Uterus (tissue), 4 donors: ENCODE results near the gene HOXA10. TPM values are rescaled to one million over a fixed set of nuclear protein-coding genes. Genes with fewer than 3 reads are reported as not detected.

Source experiments
- DNase-seq, 2 donors: peaks; one replicate each; pipeline ENCODE4 v3.0.0-alpha.2; 2019 to 2020
- H3K27ac ChIP-seq, 2 donors: fragments of 200-600 bp; sonication (generic); 1 replicate in 1 of 2; 2 replicates in 1 of 2; pipeline ENCODE4 v1.5.1; 2016 to 2018
- H3K27me3 ChIP-seq, 2 donors: fragments of 200-600 bp; sonication (generic); one replicate each; pipeline ENCODE4 v1.5.1; 2018 to 2019; ENCODE audit warnings: control low read depth in 1 of 2
- H3K36me3 ChIP-seq, 2 donors: fragments of 200-600 bp; sonication (generic); one replicate each; pipeline ENCODE4 v1.5.1; 2019; ENCODE audit warnings: control low read depth in 1 of 2
- H3K4me1 ChIP-seq, 2 donors: fragments of 200-600 bp; sonication (generic); one replicate each; pipeline ENCODE4 v1.5.1; 2018 to 2019; ENCODE audit warnings: control low read depth in 1 of 2
- H3K4me3 ChIP-seq, 2 donors: fragments of 200-600 bp; sonication (generic); 1 replicate in 1 of 2; 2 replicates in 1 of 2; pipeline ENCODE4 v1.5.1; 2018 to 2019; ENCODE audit warnings: mild to moderate bottlenecking in 1 of 2
- H3K9me3 ChIP-seq, 2 donors: fragments of 200-600 bp; sonication (generic); one replicate each; pipeline ENCODE4 v1.5.1; 2019; ENCODE audit warnings: control low read depth in 1 of 2
- POLR2A ChIP-seq, 2 donors: fragments of 450-650 bp; IDR thresholded peaks; one replicate each; pipeline ENCODE4 v1.6.1; 2016; ENCODE audit warnings: antibody characterized with exemption in 2 of 2, mild to moderate bottlenecking in 1 of 2, moderate library complexity in 1 of 2
- intact Hi-C: fragments of 100-400 bp; cut with DNase I; formaldehyde crosslinking; loops from one replicate; pipeline ENCODE4 v1.15.1; 2023; ENCODE audit warnings: low total_unique reads
- total RNA-seq, 4 donors: library from RNA; depleted of rRNA in 3 of 4; stranded (reverse); fragments of >200 nt in 3 of 4; gene quantifications; one replicate each; pipeline versions ENCODE4 v1.1.0 to v1.2.4, GENCODE V29; 2014 to 2023
- TF ChIP-seq, protein P1 (sequence below), 4 experiments: fragments of 200-600 bp in 2 of 4; fragments of 450-650 bp in 2 of 4; sonication (generic) in 2 of 4; IDR thresholded peaks; one replicate each; pipeline ENCODE4 v1.5.1; 2016 to 2019; ENCODE audit warnings: antibody characterized with exemption in 4 of 4, mild to moderate bottlenecking in 2 of 4, moderate library complexity in 1 of 4
- donor health status: DM: yes; HTN: yes; CAD: no.

Gene HOXA10
- total RNA-seq, 4 donors from 2014 or later, result 50.0 to 114 (median 69.0) TPM

DNA sequence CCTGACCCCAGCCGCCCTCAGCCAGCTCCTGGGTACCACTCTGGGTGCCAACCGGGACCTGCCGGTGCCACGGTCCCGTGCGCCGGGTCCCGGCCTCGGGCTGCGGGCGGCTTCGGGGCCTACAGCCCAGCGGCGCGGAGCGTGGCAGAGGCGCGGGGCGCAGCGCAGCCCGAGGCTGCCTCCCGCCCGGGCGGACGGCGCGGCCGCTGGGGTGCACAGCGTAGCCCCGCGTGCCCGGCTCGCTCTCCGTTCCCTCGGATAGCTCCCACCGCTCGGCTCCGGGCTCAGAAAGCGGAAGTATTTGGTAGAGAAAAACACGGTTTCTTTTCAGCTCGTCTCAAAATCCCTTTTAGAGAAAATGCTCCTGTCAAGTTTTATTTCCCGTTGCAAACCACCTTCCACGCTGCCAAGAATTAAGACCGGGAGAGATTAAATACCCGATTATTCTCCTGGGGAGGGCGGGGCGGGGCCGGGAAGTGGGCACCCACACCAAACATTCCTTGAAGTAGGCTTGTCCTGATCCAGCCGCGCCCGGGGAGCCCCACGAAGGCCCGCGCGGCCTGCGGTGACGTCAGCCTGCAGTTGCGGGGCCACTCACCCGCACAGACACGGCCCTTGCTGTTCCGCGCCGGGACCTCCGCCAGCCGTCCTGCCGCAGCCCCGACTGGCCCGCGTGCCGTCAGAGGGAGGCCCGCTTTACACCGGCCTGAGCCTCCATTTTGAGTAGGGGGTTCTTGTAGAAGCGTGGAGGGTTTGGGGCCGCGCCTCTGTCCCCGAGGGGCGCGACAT is 18.6 kb upstream of the HOXA10 start:
- intact Hi-C loops, result no loop called here
- Histone ChIP-seq H3K4me1 (peaks cover 0 to 4% of the 10 kb centered on the region in 2 donors), H3K36me3 (no peaks in the 10 kb centered on the region), H3K9me3 (no peaks in the 10 kb centered on the region), H3K27me3 (peaks cover 10 to 20% of the 10 kb centered on the region in 2 donors), H3K27ac (peak overlapping the region; percentile 94 to 96), H3K4me3 (peak overlapping the region; percentile 45 to 55)
- peak; percentile 57 to 68 for DNase-seq
- TF ChIP-seq POLR2A (IDR thresholded peaks at IDR 0.05), result no peak
- TF ChIP-seq, protein P1, sequence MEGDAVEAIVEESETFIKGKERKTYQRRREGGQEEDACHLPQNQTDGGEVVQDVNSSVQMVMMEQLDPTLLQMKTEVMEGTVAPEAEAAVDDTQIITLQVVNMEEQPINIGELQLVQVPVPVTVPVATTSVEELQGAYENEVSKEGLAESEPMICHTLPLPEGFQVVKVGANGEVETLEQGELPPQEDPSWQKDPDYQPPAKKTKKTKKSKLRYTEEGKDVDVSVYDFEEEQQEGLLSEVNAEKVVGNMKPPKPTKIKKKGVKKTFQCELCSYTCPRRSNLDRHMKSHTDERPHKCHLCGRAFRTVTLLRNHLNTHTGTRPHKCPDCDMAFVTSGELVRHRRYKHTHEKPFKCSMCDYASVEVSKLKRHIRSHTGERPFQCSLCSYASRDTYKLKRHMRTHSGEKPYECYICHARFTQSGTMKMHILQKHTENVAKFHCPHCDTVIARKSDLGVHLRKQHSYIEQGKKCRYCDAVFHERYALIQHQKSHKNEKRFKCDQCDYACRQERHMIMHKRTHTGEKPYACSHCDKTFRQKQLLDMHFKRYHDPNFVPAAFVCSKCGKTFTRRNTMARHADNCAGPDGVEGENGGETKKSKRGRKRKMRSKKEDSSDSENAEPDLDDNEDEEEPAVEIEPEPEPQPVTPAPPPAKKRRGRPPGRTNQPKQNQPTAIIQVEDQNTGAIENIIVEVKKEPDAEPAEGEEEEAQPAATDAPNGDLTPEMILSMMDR (IDR thresholded peaks at IDR 0.05), result no peak

DNA sequence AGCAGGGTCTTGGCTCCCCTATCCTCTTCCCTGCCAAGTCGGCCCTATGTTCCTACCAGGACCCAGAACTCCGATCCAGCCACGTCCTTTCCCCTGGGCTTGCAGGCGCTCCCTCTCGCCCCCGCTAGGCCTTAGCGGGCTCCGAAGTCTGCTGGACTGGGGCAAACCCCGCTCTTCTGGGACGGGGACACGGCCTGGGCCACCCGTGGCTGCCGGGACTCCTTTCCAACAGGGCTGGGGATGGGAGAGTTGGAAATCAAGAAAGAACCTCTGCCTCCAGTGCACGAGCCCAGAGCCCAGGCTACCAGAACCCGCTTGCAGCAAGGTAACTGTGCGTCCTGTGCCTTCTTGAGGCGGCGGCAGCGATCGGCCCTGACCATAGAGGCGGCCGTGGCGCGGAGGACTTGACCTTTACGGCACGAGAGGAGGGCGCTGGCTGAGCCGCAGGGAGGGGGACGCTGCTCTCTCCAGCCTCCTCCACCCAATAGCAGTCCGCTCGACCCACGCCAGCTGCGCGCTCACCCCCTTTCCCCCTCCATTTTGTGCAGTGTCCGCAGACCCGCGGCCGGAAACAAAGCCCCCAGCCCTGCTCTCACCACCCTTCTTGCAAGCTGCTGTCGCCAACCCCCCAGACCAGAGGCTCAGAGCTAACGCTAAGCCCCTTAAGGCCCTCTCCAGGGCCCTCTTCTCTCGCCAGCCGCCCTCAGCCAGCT is 17.9 kb upstream of the HOXA10 start:
- peak overlapping the region; percentile 94 to 96 for H3K27ac ChIP-seq
- H3K4me3 ChIP-seq, result peak overlapping the region; percentile 45 to 55
- DNase-seq, result peak; percentile 56 to 84

GRCh38 chr7:27191161-27191731 is 17.1 kb upstream of the HOXA10 start:
- intact Hi-C loops, result no loop called here
- H3K4me1 ChIP-seq, result peaks cover 0 to 4% of the 10 kb centered on the region in 2 donors
- DNase-seq, result peak in 1 of 2 donors; percentile 37

More for the DNA sequence above, 17.9 kb upstream of the HOXA10 start:
- peak in 1 of 2 donors; percentile 24 for TF ChIP-seq POLR2A (IDR thresholded peaks at IDR 0.05)
- TF ChIP-seq, protein P1 (IDR thresholded peaks at IDR 0.05), result no peak
- peaks cover 4 to 13% of the 10 kb centered on the region in 2 donors for H3K27me3 ChIP-seq
- H3K36me3 ChIP-seq, result no peaks in the 10 kb centered on the region
- H3K4me1 ChIP-seq, result peaks cover 0 to 4% of the 10 kb centered on the region in 2 donors
- intact Hi-C loops, result no loop called here
- no peaks in the 10 kb centered on the region for H3K9me3 ChIP-seq

GRCh38 chr7:27189997-27190748 is 16.1 kb upstream of the HOXA10 start:
- TF ChIP-seq, protein P1 (IDR thresholded peaks at IDR 0.05), result no peak
- no peak for TF ChIP-seq POLR2A (IDR thresholded peaks at IDR 0.05)
- DNase-seq, result no peak
- intact Hi-C loops, result loop anchor here (5.0 kb wide), 1 partner anchor 472 kb away; the partner anchor contains the start of gene HIBADH
- no peaks in the 10 kb centered on the region for H3K36me3 ChIP-seq
- H3K9me3 ChIP-seq, result no peaks in the 10 kb centered on the region
- no peak overlapping the region for H3K4me3 ChIP-seq
- peaks cover 0 to 4% of the 10 kb centered on the region in 2 donors for H3K4me1 ChIP-seq
- H3K27me3 ChIP-seq, result no peaks in the 10 kb centered on the region
- peak overlapping the region; percentile 94 to 96 for H3K27ac ChIP-seq

More at GRCh38 chr7:27191161-27191731, 17.1 kb upstream of the HOXA10 start:
- Histone ChIP-seq H3K9me3 (no peaks in the 10 kb centered on the region), H3K27ac (peak overlapping the region; percentile 94 to 96), H3K4me3 (peak overlapping the region; percentile 45 to 55), H3K27me3 (peaks cover 4 to 7% of the 10 kb centered on the region in 2 donors), H3K36me3 (no peaks in the 10 kb centered on the region)
- TF ChIP-seq, protein P1 (IDR thresholded peaks at IDR 0.05), result no peak
- TF ChIP-seq POLR2A (IDR thresholded peaks at IDR 0.05), result no peak
